ENCODE results near the gene SLC25A22. TPM values are rescaled to one million over a fixed set of nuclear protein-coding genes. Genes with fewer than 3 reads are reported as not detected.

The SLC25A22 gene
- total and polyA plus RNA-seq, 9 of the 15 experiments (the other 6 are each of a cell fraction or from before 2014, with no cell fraction given), result 0.41 to 55.4 (median 11.4) TPM

DNA sequence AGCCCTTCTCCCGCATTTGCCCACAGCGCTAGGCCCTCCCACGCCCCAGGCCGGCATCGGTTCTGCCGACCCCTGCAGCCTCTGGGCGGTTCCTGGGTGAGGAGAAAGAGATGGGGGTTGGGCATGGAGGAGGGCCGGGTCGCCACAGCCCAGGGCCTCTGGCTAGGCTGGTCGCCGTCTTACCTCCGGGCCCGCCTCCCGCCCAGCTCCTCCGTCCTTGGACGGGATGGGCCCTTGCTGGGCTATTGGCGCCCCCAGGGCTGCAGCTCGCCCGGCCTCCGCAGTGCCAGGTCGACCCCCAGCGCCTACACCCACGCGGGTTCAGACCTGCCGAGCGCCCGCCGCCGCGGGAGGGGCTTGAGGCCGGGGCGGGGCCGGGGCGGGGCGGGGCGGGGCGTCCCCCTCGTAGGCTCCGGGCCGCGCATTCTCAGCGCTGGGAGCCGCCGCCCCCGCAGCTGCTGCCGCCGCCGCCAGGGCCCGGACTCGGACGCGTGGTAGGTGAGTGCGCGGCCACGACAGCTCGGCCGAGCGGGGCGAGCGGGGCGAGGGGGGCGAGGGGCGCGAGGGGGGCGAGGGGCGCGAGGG, 34.5 kb upstream of the SLC25A22 start, which contains the start of gene CD151 (continued):
- TF ChIP-seq CTBP1 (IDR thresholded peaks at IDR 0.05; ENCODE audit: borderline replicate concordance) (peak; percentile 14; the same call in 1 of the 2 replicates), GABPA (tag; conservative IDR thresholded peaks at IDR 0.05; ENCODE audit: low read depth) (0 out of 2 replicates have a peak, but pooled peaks have one; percentile 16), PML (IDR thresholded peaks at IDR 0.05; ENCODE audit: low read length) (no peak), HNRNPL (IDR thresholded peaks at IDR 0.05; ENCODE audit: low read depth, low read length) (peak; percentile 56), ZFX (CRISPR knock-in tag; IDR thresholded peaks at IDR 0.05) (peak; percentile 88), POLR2AphosphoS5 (IDR thresholded peaks at IDR 0.05; ENCODE audit: control insufficient read depth, insufficient read depth, low read depth, low read length) (0 out of 2 replicates have a peak, but pooled peaks have one; percentile 24), ZBTB1 (CRISPR knock-in tag; IDR thresholded peaks at IDR 0.05; ENCODE audit: borderline replicate concordance, low read depth) (0 out of 2 replicates have a peak, but pooled peaks have one; percentile 46), NELFE (IDR thresholded peaks at IDR 0.05; ENCODE audit: insufficient read depth, insufficient read length) (no peak), GATAD2A (IDR thresholded peaks at IDR 0.05) (peak; percentile 41; the same call in 1 of the 2 replicates), MAFG (tag; conservative IDR thresholded peaks at IDR 0.05) (no peak), ELF1 (tag; IDR thresholded peaks at IDR 0.05) (0 out of 2 replicates have a peak, but pooled peaks have one; percentile 43), LCOR (CRISPR knock-in tag; IDR thresholded peaks at IDR 0.05) (0 out of 2 replicates have a peak, but pooled peaks have one; percentile 30), POLR2A (conservative IDR thresholded peaks at IDR 0.05) (peak; percentile 57), XRCC5 (IDR thresholded peaks at IDR 0.05; ENCODE audit: low read depth, low read length) (no peak), EGR1 (conservative IDR thresholded peaks at IDR 0.05) (peak; percentile 93), RBM39 (optimal IDR thresholded peaks at IDR 0.05; ENCODE audit: low read depth, low read length) (peak; percentile 46)
- TF ChIP-seq, protein P1, sequence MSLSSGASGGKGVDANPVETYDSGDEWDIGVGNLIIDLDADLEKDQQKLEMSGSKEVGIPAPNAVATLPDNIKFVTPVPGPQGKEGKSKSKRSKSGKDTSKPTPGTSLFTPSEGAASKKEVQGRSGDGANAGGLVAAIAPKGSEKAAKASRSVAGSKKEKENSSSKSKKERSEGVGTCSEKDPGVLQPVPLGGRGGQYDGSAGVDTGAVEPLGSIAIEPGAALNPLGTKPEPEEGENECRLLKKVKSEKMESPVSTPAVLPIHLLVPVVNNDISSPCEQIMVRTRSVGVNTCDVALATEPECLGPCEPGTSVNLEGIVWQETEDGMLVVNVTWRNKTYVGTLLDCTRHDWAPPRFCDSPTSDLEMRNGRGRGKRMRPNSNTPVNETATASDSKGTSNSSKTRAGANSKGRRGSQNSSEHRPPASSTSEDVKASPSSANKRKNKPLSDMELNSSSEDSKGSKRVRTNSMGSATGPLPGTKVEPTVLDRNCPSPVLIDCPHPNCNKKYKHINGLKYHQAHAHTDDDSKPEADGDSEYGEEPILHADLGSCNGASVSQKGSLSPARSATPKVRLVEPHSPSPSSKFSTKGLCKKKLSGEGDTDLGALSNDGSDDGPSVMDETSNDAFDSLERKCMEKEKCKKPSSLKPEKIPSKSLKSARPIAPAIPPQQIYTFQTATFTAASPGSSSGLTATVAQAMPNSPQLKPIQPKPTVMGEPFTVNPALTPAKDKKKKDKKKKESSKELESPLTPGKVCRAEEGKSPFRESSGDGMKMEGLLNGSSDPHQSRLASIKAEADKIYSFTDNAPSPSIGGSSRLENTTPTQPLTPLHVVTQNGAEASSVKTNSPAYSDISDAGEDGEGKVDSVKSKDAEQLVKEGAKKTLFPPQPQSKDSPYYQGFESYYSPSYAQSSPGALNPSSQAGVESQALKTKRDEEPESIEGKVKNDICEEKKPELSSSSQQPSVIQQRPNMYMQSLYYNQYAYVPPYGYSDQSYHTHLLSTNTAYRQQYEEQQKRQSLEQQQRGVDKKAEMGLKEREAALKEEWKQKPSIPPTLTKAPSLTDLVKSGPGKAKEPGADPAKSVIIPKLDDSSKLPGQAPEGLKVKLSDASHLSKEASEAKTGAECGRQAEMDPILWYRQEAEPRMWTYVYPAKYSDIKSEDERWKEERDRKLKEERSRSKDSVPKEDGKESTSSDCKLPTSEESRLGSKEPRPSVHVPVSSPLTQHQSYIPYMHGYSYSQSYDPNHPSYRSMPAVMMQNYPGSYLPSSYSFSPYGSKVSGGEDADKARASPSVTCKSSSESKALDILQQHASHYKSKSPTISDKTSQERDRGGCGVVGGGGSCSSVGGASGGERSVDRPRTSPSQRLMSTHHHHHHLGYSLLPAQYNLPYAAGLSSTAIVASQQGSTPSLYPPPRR (CRISPR knock-in tag; IDR thresholded peaks at IDR 0.05; ENCODE audit: borderline replicate concordance), result no peak
- TF ChIP-seq, protein P2, sequence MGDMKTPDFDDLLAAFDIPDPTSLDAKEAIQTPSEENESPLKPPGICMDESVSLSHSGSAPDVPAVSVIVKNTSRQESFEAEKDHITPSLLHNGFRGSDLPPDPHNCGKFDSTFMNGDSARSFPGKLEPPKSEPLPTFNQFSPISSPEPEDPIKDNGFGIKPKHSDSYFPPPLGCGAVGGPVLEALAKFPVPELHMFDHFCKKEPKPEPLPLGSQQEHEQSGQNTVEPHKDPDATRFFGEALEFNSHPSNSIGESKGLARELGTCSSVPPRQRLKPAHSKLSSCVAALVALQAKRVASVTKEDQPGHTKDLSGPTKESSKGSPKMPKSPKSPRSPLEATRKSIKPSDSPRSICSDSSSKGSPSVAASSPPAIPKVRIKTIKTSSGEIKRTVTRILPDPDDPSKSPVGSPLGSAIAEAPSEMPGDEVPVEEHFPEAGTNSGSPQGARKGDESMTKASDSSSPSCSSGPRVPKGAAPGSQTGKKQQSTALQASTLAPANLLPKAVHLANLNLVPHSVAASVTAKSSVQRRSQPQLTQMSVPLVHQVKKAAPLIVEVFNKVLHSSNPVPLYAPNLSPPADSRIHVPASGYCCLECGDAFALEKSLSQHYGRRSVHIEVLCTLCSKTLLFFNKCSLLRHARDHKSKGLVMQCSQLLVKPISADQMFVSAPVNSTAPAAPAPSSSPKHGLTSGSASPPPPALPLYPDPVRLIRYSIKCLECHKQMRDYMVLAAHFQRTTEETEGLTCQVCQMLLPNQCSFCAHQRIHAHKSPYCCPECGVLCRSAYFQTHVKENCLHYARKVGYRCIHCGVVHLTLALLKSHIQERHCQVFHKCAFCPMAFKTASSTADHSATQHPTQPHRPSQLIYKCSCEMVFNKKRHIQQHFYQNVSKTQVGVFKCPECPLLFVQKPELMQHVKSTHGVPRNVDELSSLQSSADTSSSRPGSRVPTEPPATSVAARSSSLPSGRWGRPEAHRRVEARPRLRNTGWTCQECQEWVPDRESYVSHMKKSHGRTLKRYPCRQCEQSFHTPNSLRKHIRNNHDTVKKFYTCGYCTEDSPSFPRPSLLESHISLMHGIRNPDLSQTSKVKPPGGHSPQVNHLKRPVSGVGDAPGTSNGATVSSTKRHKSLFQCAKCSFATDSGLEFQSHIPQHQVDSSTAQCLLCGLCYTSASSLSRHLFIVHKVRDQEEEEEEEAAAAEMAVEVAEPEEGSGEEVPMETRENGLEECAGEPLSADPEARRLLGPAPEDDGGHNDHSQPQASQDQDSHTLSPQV (IDR thresholded peaks at IDR 0.05), result peak; percentile 8; the same call in 1 of the 2 replicates
- TF ChIP-seq, protein P3, sequence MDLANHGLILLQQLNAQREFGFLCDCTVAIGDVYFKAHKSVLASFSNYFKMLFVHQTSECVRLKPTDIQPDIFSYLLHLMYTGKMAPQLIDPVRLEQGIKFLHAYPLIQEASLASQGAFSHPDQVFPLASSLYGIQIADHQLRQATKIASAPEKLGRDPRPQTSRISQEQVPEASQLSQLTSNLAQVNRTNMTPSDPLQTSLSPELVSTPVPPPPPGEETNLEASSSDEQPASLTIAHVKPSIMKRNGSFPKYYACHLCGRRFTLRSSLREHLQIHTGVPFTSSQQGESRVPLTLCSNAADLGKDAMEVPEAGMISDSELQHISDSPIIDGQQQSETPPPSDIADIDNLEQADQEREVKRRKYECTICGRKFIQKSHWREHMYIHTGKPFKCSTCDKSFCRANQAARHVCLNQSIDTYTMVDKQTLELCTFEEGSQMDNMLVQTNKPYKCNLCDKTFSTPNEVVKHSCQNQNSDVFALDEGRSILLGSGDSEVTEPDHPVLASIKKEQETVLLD (IDR thresholded peaks at IDR 0.05), result 0 out of 2 replicates have a peak, but pooled peaks have one; percentile 29

Data from K562 (cell line).